ENCODE data around the gene CCDC8. TPM values are rescaled to one million over a fixed set of nuclear protein-coding genes. Genes with fewer than 3 reads are reported as not detected.

CCDC8 gene
- total RNA-seq, 1 experiment from 2014 or later = 24.5 TPM

- BruUV-seq (replicated peaks) = no TSS peak
- no peak overlapping the region for H3K4me3 ChIP-seq (ENCODE audit: low read depth, low read length, poor library complexity, severe bottlenecking)
- no peak for DNase-seq (ENCODE audit: low spot score)
- no peaks in the 10 kb centered on the region for H3K9me3 ChIP-seq (ENCODE audit: low read depth, low read length, poor library complexity, severe bottlenecking)
- H3K4me1 ChIP-seq (ENCODE audit: insufficient read depth, low read length, poor library complexity, severe bottlenecking) = peaks cover 2% of the 10 kb centered on the region
- peaks cover 23% of the 10 kb centered on the region for H3K36me3 ChIP-seq (ENCODE audit: insufficient read depth, low read length, poor library complexity, severe bottlenecking)
- ChIA-PET POLR2A (ENCODE audit: low non-redundant PET) (no interaction called here), CTCF (no interaction called here)
- H3K27ac ChIP-seq (ENCODE audit: low read depth, low read length, poor library complexity, severe bottlenecking) = no peak overlapping the region
- TF ChIP-seq EZH2 (IDR thresholded peaks at IDR 0.05; ENCODE audit: borderline replicate concordance, low read depth, low read length, poor library complexity, severe bottlenecking) (no peak), CTCF (conservative IDR thresholded peaks at IDR 0.05; ENCODE audit: low read depth, low read length) (no peak)
- intact Hi-C loops (cut with micrococcal nuclease; ENCODE audit: unreplicated experiment) = no loop called here
- H3K27me3 ChIP-seq (replicated peaks; ENCODE audit: insufficient read depth, low read depth, low read length, poor library complexity) = no peaks in the 10 kb centered on the region
These were observed 45.9 kb downstream of the CCDC8 start for GRCh38 chr19:46367426-46367825.

- H3K4me1 ChIP-seq (ENCODE audit: insufficient read depth, low read length, poor library complexity, severe bottlenecking) = no peaks in the 10 kb centered on the region
- no peak overlapping the region for H3K27ac ChIP-seq (ENCODE audit: low read depth, low read length, poor library complexity, severe bottlenecking)
- no TSS peak for BruUV-seq (replicated peaks)
- intact Hi-C loops (cut with micrococcal nuclease; ENCODE audit: unreplicated experiment) = no loop called here
- peaks cover 23% of the 10 kb centered on the region for H3K36me3 ChIP-seq (ENCODE audit: insufficient read depth, low read length, poor library complexity, severe bottlenecking)
- no peaks in the 10 kb centered on the region for H3K9me3 ChIP-seq (ENCODE audit: low read depth, low read length, poor library complexity, severe bottlenecking)
- no peak for DNase-seq (ENCODE audit: low spot score)
- no peaks in the 10 kb centered on the region for H3K27me3 ChIP-seq (replicated peaks; ENCODE audit: insufficient read depth, low read depth, low read length, poor library complexity)
- no peak overlapping the region for H3K4me3 ChIP-seq (ENCODE audit: low read depth, low read length, poor library complexity, severe bottlenecking)
- TF ChIP-seq CTCF (conservative IDR thresholded peaks at IDR 0.05; ENCODE audit: low read depth, low read length) = no peak
- no peak for TF ChIP-seq EZH2 (IDR thresholded peaks at IDR 0.05; ENCODE audit: borderline replicate concordance, low read depth, low read length, poor library complexity, severe bottlenecking)
- POLR2A ChIA-PET (ENCODE audit: low non-redundant PET) = no interaction called here
- CTCF ChIA-PET = no interaction called here
These were observed 46.6 kb downstream of the CCDC8 start for GRCh38 chr19:46366620-46367292.

- BruUV-seq (replicated peaks) = no TSS peak
- intact Hi-C loops (cut with micrococcal nuclease; ENCODE audit: unreplicated experiment) = no loop called here
- Histone ChIP-seq H3K27ac (ENCODE audit: low read depth, low read length, poor library complexity, severe bottlenecking) (no peak overlapping the region), H3K4me1 (ENCODE audit: insufficient read depth, low read length, poor library complexity, severe bottlenecking) (no peaks in the 10 kb centered on the region), H3K27me3 (replicated peaks; ENCODE audit: insufficient read depth, low read depth, low read length, poor library complexity) (no peaks in the 10 kb centered on the region), H3K9me3 (ENCODE audit: low read depth, low read length, poor library complexity, severe bottlenecking) (no peaks in the 10 kb centered on the region), H3K4me3 (ENCODE audit: low read depth, low read length, poor library complexity, severe bottlenecking) (no peak overlapping the region), H3K36me3 (ENCODE audit: insufficient read depth, low read length, poor library complexity, severe bottlenecking) (peaks cover 23% of the 10 kb centered on the region)
- TF ChIP-seq EZH2 (IDR thresholded peaks at IDR 0.05; ENCODE audit: borderline replicate concordance, low read depth, low read length, poor library complexity, severe bottlenecking) (no peak), CTCF (conservative IDR thresholded peaks at IDR 0.05; ENCODE audit: low read depth, low read length) (no peak)
- ChIA-PET POLR2A (ENCODE audit: low non-redundant PET) (no interaction called here), CTCF (no interaction called here)
- DNase-seq (ENCODE audit: low spot score) = no peak
These were observed 47.8 kb downstream of the CCDC8 start for GRCh38 chr19:46365561-46365960.

Data from A673 (cell line).